GM18517 (cell line): Measurements from ENCODE around the gene ZFP69.
"Not testable (repeated sequence)": the region's sequence is repeated elsewhere in the genome, so short reads cannot be mapped to it uniquely, and the experiment has no call there.

ENCODE experiments used
- ATAC-seq: cut with Tn5 transposase; IDR thresholded peaks from one replicate; pipeline ENCODE4 v1.9.1; 2021; ENCODE audit warnings: mild to moderate bottlenecking, moderate library complexity; ENCODE audit not compliant: unreplicated experiment

The ZFP69 gene

DNA sequence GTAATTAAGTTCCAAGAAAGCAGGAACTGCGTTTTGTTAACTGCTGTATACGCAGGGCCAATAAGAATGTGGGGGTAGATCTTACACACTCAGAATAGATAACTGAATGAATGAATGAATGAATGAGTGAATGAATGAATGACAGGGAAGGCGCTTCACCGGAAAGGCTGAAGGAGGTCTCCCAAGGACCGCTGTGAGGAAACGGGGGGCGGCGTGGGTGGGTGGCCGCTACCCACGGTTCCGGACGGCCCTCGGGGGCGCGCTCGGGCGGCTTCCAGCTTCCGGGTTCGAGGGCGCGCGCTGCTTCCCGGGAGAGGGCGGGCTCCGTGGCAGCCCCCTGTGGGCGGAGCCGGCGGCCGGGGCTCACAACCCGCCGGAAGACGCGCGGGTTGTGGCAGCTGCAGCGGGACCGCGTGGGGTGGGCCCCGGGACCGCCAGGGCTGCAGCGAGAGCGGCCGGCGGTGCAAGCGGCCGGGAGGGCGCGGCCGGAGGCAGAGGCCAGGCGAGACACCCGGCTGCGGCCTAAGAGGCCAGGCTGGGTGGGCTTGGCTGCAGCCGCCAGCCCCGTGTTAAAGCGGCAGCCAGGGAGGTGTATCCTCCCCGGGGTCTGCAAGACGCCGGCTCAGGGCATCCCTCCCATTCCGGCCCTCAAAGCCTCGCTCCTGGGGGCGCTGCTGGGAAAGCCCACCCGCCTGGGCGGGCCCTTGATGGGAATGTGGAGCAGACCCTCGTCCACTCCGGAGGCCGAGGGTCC lies at the start of gene ZFP69:
ZFP69 (plus strand) TSS at position 367 of the 754 bp plus-strand sequence. CDS start 2,072 bp downstream, outside the sequence.
- no peak for ATAC-seq

DNA sequence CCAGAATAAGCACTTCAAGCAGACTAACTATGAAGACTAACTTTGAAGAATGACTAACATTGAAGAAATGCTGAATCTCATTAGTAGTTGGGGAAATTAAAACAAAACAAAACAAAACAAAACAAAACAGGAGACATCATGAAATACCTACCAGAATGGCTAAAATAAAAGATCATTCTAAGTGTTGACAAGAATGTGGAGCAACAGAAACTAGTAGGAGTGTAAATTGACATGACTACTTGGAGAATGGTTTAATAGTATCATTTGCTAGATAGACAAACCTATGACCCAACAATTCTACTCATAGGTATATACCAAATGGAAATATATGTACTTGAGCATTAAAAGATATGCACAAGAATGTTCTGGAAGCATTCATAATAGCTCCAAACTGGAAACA lies 45.7 kb upstream of the ZFP69 start:
- ATAC-seq = no peak

DNA sequence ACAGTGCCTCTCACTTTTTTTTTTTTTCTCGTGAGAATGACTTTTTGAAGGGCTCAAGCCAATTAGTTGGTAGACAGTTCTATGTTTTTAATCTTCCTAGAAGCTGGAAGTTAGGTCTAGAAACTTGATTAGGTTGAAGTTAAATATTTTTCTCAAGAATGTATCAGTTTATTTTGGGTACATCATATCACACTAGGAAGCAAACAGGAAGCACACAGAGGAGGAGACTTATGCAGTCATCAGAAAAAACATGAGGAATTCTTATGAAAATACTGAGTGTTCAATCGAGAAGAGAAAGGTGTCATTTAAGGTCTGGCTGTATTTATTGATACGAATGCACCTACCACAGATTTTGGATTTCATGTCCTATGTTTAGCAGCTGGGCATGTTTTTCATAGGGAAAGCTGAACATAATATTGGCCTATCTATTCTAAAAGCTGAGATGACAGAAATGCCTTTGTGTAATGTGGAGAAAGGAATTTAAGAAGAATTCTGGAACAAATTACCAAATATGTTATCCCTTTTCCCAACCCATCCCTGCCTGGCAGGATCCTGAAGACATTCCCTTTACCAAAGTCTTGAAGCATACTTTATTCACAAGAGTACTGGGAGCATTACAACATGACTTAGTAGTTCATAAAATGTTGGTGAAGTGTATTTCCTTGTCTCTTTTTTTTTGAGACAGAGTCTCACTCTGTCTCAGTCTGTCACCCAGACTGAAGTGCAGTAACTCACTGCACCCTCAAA lies 44.3 kb upstream of the ZFP69 start:
- ATAC-seq = no peak

DNA sequence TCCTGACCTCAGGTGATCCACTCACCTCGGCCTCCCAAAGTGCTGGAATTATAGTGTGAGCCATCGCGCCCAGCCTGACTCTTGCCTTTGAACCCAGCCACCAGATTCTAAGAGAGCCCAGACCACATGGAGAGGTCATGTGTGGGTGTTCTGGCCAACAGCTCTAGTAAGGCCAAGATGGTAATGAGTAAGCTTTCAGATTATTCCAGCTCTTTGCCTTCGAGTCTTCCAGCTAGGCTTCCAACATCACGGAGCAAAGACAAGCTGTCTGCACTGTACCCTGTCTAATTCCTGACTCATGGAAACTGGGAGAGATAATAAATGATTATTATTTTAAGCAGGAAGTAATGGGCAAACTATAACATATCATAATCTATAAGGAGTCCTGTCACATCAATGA lies 41.6 kb upstream of the ZFP69 start:
- no peak for ATAC-seq

DNA sequence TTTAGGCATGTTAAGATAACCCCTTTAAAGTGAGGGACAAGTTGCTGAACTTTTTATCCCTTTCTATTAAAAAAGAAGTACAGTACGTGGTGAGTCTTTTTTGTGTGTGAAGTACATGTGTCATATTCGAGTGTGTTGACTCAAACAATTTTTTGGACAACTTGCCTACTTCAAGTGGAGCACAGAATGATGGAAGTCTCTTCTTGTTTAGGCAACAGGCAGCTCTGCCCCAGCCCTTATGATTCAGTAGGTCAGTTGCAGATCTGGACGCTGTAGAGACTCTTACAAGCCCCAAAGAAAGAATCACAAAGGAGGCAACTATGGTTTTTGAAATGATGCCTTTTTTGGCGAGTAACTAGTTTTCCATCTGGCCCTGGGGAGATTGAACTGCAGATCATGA lies 41.2 kb upstream of the ZFP69 start:
- no peak for ATAC-seq

DNA sequence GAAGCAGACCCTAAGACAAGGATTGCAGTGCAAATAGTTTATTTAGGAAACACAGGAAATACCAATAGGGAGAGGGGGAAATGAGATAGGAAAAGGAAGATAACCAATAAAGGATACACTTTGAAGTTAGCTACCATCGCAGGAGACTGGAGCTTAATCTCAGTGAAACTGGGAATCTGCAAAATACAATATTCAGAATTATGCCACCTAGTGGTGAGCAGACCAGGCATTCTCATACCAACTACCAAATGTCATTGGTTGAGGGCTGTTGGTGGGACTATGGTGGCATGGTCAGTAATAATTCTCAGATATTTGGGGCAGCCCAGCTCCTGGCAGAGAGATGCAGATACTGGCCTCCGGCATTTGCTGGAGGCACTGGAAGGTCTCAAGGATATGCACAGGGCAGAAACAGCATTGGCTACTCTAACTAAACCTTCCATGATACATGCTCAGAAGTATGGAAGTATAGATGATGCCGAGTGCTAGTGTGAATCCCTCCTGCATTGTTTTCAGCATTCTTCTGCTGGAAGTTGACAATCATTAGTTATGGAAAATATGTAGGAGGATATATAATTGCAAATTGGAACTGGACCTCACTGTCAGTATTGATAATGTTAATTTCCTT lies 38.6 kb upstream of the ZFP69 start:
- no peak for ATAC-seq

DNA sequence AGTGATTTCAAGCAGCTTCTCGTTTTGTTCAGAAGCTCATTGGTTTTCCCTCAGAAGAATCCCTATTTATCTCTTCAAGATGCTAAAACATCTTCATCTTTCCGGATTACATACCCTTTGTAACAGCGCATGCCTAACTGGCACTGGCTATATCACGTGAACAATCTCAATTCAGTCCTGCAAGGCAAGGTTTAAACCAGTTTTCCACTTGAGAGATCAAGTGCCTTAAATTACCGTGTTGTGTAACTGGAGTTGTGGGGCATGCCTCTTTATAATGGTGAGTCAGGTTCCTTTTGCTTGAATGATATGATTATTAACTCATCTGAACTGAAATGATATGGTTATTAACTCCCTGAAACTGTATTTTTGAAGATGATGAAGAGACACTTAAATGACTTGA lies 37.8 kb upstream of the ZFP69 start:
- ATAC-seq = no peak

DNA sequence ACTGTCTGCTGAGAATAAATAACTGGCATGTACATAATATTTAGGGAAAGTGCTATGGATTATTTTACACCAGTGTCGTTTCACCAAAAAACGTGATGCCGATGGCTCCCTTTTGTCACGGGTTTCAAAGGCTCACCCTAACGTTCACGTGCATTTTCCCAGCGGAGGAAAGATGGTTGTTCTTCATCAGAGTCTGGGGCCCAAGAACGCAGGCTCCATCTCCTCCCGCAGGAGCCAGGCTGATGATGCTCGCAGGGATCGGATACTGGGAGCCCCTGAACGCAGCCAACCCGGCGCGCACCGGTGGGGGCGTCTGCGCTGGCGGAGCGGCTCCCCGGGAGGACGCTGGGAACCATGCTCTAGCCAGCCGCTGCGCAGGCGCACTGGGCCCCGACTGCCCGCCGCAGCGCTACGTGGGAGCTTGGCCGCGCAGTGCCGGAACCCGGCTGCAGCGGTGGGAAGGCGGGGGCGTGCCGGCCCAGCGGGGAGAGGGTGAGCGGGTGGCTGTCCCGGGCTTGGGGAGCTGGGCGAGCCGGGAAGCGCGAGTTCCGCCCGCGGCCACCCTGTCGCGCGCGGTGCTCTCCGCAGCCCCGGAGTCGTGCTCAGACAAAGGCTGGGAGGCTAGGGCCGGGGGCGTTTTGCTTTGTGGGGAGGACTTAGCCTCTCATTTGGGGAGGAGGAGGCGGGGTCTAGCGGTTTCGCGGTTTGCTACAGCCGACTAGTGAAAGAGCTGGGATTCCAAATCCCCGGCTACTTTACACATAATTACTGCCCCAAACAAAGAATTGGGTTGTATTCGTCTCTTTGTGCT lies 27.2 kb upstream of the ZFP69 start, which contains the start of gene ZFP69B:
ZFP69B (plus strand) TSS at position 793 of the 811 bp plus-strand sequence. CDS start 486 bp downstream, outside the sequence.
- ATAC-seq = peak; percentile 65

DNA sequence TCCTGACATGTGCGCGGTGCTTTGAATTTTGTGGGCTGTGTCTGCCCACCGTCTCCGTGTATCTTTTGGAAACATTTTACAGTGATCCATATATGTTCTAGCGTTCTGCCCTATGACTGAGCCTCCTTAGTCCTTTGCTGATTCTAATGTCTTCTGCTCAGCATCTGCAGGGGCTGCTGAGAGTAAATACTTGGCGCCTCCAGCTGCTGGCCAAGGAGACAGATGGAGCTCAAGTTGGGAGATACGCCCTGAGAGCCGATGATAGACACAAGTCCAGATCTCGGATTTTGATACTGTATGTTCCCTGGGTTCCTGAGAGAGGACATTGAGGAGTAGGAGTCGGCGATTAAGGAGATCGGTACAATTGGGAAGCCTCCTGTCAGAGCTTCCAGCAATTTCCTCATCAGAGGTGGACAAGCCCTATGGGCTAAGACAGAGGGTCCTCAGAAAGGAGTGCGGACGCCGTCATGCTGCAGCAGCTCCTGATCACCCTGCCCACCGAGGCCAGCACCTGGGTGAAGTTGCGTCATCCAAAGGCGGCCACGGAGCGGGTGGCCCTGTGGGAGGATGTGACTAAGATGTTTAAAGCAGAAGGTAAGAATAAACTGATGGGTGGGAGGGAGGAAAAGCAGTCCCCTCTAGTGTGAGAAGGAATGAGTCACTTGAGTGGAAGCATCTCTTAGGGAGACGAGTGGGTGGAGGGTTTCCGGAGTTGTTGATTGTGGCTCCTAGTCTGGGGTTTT lies 26.4 kb upstream of the ZFP69 start:
- peak; percentile 50 for ATAC-seq

DNA sequence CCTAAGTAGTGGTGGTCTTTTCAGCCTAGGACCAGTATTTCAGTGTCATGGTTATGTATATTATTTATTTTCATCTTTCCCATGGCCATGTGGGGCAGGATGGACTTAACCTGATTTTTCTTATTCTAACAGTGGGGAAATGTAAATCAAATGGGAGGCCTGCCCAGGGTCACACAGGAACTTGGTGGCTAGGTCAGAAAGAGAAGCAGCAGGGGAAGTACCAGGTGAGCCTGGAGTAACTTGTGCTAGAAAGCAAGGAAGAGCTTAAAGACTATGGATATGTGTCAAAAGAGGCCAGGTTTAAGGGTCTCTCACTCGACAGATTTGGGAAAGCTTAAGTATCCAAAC lies 25.9 kb upstream of the ZFP69 start:
- peak; percentile 25 for ATAC-seq

DNA sequence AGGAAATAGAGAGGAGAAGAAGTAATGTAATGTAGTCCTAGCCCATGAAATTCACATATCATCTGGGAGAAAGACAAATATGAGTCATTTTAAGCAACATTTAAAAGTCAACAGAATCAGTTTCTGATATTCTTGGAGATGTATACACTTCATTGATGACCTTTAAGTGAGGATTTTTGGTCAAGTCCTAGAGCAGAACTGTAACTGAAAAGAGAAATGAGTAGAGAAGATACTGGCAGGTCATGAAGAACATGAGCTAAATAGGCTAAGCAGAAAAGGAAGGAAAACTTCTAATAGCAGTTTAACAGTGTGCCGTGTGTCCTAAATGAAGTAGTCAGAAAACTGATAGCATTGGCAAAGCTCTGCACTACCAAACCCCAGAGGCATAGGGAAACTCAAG lies 22.2 kb upstream of the ZFP69 start:
- no peak for ATAC-seq

DNA sequence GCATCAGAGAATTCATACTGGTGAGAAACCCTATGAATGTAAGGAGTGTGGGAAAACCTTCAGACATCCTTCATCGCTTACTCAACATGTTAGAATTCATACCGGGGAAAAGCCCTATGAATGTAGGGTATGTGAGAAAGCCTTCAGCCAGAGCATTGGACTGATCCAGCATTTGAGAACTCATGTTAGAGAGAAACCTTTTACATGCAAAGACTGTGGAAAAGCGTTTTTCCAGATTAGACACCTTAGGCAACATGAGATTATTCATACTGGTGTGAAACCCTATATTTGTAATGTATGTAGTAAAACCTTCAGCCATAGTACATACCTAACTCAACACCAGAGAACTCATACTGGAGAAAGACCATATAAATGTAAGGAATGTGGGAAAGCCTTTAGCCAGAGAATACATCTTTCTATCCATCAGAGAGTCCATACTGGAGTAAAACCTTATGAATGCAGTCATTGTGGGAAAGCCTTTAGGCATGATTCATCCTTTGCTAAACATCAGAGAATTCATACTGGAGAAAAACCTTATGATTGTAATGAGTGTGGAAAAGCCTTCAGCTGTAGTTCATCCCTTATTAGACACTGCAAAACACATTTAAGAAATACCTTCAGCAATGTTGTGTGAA lies 14.0 kb upstream of the ZFP69 start:
- no peak for ATAC-seq

DNA sequence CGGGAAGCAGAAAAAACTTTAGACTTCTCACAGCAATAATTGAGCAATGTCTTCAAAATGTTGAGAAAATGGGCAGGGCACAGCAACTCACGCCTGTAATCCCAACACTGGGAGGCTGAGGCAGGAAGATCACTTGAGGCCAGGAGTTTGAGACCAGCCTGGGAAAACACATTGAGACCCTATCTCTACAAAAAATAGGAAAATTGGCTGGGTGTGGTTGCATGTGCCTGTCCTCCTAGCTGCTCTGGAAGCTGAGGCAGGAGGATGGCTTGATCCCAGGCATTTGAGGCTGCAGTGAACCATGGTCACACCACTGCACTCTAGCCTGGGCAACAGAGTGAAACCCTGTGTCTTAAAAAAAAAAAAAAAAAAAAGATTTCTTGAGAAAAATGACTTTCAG lies 7.8 kb upstream of the ZFP69 start:
- no peak for ATAC-seq

DNA sequence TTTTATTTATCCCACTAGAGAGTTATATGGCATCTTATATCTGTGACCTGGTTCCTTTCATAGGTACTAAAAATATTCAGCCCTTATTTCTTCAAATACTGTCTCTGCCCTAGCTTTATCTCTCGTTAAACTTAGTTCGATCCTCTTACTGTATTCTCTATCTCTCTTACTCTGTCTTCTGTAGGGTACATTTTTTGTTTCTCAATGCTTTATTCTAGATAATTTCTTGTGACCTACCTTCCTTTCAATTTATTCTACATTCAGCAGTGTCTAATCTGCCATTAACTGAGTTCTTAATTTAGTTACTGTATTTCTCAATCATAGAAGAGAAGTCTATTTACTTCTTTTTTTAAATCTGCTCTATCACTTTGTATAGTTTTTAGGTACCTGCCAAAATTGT lies 1.8 kb upstream of the ZFP69 start:
- no peak for ATAC-seq

DNA sequence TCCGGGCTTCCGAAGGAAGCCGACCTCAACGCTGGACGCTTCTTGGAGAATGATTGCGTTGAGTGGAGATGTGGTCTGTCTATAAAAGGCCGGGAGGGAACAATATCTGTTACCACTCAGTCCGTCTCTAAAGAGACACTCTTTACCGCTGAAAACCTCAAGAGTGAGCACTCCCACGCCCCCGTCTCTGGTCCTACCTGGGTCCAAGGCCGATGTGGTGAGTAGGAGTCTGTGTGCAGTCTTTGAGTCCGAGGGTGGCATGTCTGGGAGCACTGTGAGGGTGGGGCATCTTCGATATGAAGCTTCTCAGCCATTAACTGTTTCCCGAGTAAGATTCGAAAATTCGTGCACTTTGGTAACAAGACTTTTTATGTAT lies 576 bp downstream of the ZFP69 start:
- no peak for ATAC-seq

DNA sequence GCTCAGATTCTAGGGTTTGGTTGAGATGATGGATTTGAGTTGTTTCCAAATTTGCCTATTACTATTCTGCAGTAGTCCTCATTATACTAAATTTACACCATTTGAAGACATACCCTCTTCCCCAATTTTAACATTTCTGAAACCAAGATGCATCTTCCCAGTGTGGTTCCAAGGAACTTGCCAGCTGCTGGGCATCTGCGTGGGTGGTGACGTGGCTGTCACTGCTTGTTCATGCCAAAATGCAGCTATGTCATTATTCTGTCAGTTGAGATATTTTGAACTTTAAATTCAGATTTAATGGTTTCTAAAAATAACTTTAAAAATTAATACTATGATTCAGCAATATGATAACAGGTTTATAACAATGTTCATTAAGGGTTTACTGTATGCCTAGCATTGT lies 1.2 kb downstream of the ZFP69 start:
- no peak for ATAC-seq

DNA sequence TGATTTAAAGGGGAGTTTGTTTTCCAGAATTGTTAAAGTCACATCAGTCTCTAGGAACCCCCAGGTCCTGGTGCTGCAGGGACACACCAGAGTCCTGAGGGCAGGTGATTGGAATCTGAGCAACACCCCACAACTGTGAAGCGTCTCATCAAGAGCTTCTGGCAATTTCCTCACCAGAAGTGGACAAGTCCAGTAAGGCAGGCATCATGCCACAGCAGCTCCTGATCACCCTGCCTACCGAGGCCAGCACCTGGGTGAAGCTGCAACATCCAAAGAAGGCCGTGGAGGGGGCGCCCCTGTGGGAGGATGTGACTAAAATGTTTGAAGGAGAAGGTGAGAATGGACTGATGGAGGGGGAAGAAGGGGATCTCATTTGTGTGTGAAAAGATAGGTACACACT lies 2.1 kb downstream of the ZFP69 start:
- no peak for ATAC-seq

DNA sequence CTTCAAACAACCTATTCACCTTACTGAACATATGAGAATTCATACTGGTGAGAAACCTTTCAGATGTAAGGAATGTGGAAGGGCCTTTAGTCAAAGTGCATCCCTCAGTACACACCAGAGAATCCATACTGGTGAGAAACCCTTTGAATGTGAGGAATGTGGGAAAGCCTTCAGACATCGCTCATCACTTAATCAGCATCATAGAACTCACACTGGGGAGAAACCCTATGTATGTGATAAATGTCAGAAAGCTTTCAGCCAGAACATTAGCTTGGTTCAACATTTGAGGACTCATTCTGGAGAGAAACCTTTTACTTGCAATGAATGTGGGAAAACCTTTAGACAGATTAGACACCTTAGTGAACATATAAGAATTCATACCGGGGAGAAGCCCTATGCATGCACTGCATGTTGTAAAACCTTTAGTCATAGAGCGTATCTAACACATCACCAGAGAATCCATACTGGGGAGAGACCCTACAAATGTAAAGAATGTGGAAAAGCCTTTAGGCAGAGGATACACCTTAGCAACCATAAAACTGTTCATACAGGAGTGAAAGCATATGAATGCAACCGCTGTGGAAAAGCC lies 18.3 kb downstream of the ZFP69 start:
- no peak for ATAC-seq

DNA sequence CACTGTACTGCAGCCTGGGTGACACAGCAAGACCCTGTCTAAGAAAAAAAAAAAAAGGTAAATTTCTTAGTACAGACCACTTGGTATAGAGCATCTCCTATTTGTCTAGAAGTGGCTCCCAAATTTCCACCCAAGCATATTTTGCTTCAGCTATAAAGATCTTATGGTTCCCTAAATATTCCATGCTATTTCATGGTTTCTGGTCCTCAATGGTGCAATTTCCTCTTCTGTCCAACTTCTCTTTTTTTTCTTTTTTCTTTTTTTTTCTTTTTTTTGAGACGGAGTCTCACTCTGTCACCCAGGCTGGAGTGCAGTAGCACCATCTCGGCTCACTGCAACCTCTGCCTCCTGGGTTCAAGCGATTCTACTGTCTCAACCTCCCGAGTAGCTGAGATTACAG lies 25.6 kb downstream of the ZFP69 start:
- not testable (repeated sequence) for ATAC-seq

DNA sequence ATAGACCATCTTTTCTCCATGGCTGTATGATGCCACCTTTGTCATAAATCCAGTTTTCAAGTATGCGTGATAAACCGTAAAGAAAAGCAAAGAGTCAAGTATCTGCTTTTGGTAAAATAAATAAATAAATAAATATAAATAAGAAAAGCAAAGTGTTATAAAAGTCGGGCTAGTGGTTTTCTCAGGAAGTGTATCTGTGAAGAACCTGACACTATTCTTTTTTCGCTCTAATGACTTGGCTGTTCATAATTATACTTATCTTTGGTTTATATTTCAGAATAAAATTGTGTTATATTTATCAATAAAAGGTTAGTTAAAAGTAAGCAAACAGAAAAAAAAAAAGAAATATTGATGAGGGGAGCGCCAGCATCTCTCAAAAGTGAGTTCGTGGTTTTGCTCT lies 30.9 kb downstream of the ZFP69 start:
- ATAC-seq = no peak
